HG02610 (cell line): ENCODE data around the gene LGMN.
A peak's percentile ranks its signal among the peaks of the same experiment; 100 is the strongest.
"Not testable (repeated sequence)": the region's sequence is repeated elsewhere in the genome, so short reads cannot be mapped to it uniquely, and the experiment has no call there.

ENCODE experiments used
- ATAC-seq: cut with Tn5 transposase; IDR thresholded peaks from one replicate; pipeline ENCODE4 v1.9.1; 2021; ENCODE audit warnings: mild to moderate bottlenecking, moderate library complexity; ENCODE audit not compliant: unreplicated experiment

The LGMN gene

GRCh38 chr14:92729634-92730358 lies 18.6 kb downstream of the LGMN start:
- ATAC-seq = peak; percentile 63

- ATAC-seq = peak; percentile 80
Observed at GRCh38 chr14:92728759-92729364, 19.6 kb downstream of the LGMN start.

GRCh38 chr14:92726933-92727262 lies 21.5 kb downstream of the LGMN start:
- ATAC-seq = no peak

GRCh38 chr14:92726135-92726932 lies 22.1 kb downstream of the LGMN start:
- ATAC-seq = no peak

- no peak for ATAC-seq
Observed at GRCh38 chr14:92724516-92725340, 23.7 kb downstream of the LGMN start.

- ATAC-seq = no peak
Observed at GRCh38 chr14:92719890-92720323, 28.5 kb downstream of the LGMN start.

- no peak for ATAC-seq
Observed at GRCh38 chr14:92719421-92719820, 29.0 kb downstream of the LGMN start.

GRCh38 chr14:92718664-92719063 lies 29.8 kb downstream of the LGMN start:
- no peak for ATAC-seq

- no peak for ATAC-seq
Observed at GRCh38 chr14:92717571-92718042, 30.8 kb downstream of the LGMN start.

GRCh38 chr14:92716131-92716530 lies 32.3 kb downstream of the LGMN start:
- ATAC-seq = no peak

- not testable (repeated sequence) for ATAC-seq
Observed at GRCh38 chr14:92714739-92715307, 33.6 kb downstream of the LGMN start.

- ATAC-seq = no peak
Observed at GRCh38 chr14:92712654-92713051, 35.8 kb downstream of the LGMN start.

- no peak for ATAC-seq
Observed at GRCh38 chr14:92711976-92712653, 36.3 kb downstream of the LGMN start.

GRCh38 chr14:92710001-92710341 lies 38.5 kb downstream of the LGMN start:
- ATAC-seq = no peak

GRCh38 chr14:92709340-92710000 lies 39.0 kb downstream of the LGMN start:
- no peak for ATAC-seq

- ATAC-seq = no peak
Observed at GRCh38 chr14:92706386-92706785, 42.0 kb downstream of the LGMN start.

- ATAC-seq = no peak
Observed at GRCh38 chr14:92704821-92705220, 43.6 kb downstream of the LGMN start.

GRCh38 chr14:92704036-92704804 lies 44.2 kb downstream of the LGMN start:
- ATAC-seq = peak; percentile 90

- no peak for ATAC-seq
Observed at GRCh38 chr14:92703516-92703915, 44.9 kb downstream of the LGMN start.
